HG03064 (cell line): ENCODE data around the gene SMARCD3.

Experiments
- ATAC-seq: cut with Tn5 transposase; IDR thresholded peaks from one replicate; pipeline ENCODE4 v1.9.1; 2021; ENCODE audit warnings: low read depth; ENCODE audit not compliant: unreplicated experiment

SMARCD3 gene

DNA sequence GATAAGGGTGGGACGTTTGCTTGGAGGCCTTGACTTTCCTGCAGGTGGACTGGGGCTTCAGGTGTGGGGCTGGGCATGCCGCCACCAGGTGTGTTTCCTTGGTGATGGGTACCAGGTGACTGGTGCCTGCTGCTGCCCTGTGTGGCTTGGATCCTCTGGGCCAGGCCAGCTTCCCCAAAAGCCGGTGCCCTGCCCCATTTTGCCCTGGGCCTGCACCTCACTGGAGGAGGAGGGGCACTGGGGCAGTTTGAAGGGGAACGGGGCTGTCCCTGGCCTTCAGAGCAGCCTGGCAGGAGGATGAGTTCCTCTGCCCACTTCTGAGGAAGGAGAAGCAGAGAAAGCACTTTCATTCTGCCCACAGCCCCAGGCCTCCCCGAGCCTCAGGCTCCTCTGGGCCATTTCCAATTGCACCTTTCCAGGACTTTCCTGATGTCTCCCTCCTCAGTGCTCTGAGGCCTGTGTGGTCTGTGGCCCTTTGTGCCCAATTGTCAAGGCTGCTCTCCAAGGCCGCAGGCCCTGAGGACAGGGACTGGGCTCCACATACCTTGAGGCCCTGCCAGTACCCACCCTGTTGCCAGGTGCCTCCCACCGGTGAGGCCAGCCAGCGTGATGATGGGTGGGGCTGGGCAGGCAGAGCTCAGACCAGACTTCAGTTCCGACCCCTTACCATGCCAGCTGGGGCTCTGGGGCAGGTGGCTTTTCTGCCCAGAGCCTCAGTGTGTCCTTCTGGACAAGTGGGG, 25.3 kb upstream of the SMARCD3 start:
- ATAC-seq: no peak

DNA sequence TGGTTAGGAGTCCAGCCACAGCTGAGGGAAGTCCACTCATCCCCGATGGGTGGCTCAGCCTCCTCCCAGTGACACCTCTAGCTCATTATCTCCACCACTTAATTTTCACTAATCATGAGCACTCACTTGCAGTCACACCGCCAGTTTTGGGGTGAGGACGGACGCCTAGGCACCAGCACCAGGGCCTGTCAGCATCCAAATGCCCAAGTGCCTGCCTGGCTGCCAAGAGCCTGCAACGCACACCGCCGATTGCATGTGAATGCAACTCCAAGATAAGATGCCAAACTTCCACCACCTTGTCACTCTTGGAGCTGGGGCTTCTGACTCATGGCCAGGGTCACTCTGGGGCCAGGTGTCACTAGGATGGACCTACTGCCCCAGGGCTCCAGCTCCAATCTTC, 24.4 kb upstream of the SMARCD3 start:
- ATAC-seq: no peak

GRCh38 chr7:151272405-151272804, 23.9 kb upstream of the SMARCD3 start:
- ATAC-seq: no peak

DNA sequence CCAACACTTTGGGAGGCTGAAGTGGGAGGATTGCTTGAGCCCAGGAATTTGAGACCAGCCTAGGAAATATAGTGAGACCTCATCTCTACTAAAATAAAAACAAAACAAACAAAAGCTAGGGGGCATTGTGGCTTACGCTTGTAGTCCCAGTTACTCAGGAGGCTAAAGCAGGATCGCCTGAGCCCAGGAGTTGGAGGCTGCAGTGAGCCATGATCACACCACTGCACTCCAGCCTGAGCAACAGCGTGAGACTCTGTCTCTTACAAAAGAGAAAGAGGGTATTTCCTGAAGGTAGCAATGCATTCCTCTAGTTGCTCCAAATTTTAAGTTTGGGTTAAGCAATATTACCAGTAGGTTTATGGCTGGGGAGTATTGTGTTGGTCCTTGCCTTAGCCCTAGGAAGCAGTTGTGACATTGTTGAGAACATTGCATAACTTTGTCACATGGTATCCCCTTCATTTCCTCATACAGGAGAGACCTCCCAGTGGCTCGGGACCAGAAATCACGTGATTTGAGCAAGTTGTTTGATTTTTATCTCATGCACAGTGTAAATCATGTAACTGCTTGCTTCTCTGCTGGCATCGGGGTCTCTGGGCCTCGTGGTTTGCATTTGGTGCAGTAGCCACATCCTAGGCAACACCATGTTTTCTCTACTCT, 23.3 kb upstream of the SMARCD3 start:
- ATAC-seq: no peak

- no peak for ATAC-seq
Measured at GRCh38 chr7:151269511-151269910, 21.0 kb upstream of the SMARCD3 start.

GRCh38 chr7:151265351-151265931, 16.9 kb upstream of the SMARCD3 start:
- no peak for ATAC-seq

GRCh38 chr7:151264615-151265014, 16.1 kb upstream of the SMARCD3 start:
- ATAC-seq: no peak

GRCh38 chr7:151261529-151261928, 13.0 kb upstream of the SMARCD3 start:
- no peak for ATAC-seq

DNA sequence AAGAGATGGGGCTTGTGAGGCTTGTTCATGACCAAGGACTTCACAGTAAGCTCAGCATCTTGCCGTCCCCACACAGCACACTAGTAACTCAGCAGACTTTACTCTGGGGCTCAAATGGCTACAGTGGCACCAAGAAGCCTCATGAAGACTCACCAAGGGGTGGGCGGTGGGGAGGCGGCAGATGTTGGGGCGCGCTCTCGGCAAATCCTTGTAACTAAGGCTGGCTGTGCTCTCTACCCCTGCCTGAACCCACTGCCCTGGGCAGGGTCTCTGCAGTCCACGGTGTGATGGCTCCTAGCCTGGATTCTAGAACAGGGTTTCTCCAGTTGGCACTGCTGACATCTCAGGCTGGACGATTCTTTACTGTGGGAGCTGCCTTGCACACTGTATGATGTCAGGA, 12.4 kb upstream of the SMARCD3 start:
- no peak for ATAC-seq

- ATAC-seq: no peak
Measured at GRCh38 chr7:151260471-151260870, 12.0 kb upstream of the SMARCD3 start.

DNA sequence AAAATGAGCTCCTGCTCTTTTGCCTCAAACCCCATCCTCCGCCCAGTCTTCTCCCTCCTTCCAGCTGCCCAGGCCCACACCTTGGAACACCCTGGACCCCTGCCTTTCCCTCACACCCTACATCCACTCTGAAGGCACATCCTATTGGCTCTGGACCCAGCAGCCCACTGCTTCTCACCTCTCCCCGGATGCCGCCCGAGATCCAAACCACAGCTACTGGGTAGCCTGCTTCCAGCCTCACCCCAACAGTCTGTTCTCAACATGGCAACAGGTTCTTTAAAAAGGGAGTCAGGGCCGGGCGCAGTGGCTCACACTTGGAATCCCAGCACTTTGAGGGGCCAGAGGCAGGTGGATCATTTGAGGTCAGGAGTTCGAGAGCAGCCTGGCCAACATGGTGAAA, 9.5 kb upstream of the SMARCD3 start:
- ATAC-seq: no peak

GRCh38 chr7:151256410-151257045, 8.0 kb upstream of the SMARCD3 start:
- ATAC-seq: no peak

GRCh38 chr7:151255390-151255789, 6.9 kb upstream of the SMARCD3 start:
- ATAC-seq: no peak

- no peak for ATAC-seq
Measured at GRCh38 chr7:151254851-151255250, 6.4 kb upstream of the SMARCD3 start.

GRCh38 chr7:151254316-151254715, 5.8 kb upstream of the SMARCD3 start:
- ATAC-seq: no peak

- no peak for ATAC-seq
Measured at GRCh38 chr7:151252961-151253711, 4.6 kb upstream of the SMARCD3 start.

DNA sequence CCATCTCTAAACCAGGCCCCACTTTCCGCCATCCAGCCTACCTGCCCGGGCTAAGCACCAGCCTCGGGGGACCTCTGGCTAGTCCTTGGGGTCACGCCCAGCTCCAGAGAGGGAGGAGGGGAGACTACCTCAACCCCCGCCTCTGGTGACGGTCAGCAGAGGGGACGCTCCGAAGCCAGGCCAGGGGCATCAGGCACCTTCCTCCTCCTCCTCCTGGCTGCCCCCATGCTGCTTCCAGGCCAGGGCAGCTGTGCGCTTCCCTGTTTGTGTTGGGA, 4.0 kb upstream of the SMARCD3 start:
- no peak for ATAC-seq

DNA sequence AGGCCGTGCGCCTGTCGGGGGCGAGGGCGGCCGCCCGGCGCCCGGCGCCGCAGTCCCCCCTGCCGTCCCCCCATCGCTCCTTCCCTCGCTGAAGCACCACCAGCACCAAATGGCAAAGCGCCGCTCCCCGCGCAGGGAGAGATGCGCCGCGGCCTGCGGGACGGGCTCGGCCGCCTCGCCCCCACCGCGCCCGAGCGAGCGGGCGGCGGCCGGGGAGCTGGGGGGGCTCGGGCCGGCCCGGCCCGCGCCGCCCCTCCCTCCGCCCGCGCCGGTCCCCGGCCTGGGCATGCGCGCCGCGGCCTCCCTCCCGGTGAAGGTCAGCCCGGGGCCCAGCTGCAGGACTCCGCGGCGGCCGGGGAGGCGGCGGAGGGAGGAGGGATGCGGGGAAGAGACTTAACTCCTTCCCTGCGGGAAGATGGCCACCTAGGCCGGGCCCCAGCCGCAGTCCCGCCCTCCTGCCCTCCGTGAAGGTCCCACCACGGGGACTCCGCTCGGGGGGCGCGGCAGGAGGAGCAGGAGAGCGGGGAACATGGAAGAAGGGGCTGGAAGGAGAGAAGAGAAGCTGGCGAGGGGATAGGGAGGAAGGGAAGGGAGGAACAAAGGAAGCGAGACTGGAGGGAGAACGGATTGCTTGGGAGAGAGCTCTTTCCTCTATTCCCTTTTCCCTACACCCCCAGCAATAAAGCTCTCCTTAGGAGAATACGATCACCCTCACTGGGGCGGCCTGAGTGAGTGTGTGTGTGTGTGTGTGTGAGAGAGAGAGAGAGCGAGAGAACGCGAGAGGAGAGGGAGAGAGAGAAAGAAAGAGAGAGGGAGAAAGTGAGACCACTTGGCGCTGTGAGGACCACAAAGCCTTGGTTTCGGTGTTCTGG, 3.4 kb upstream of the SMARCD3 start:
- ATAC-seq: no peak

GRCh38 chr7:151251328-151251688, 2.8 kb upstream of the SMARCD3 start:
- no peak for ATAC-seq
